IPS-NIHi11 (cell line): Measurements from ENCODE around the gene ZNF865.

Experiments used
- DNase-seq: peaks from one replicate; pipeline ENCODE4 v3.0.0; 2012; ENCODE audit warnings: mixed read lengths, low spot score

The ZNF865 gene

GRCh38 chr19:55623561-55623960, 18.1 kb downstream of the ZNF865 start:
- DNase-seq, result no peak

GRCh38 chr19:55624109-55625003, 18.9 kb downstream of the ZNF865 start, which contains the start of gene ZNF784:
ZNF784 (minus strand) TSS chr19:55624566; CDS start chr19:55624561, 5 bp downstream.
- DNase-seq, result peak; percentile 93

- DNase-seq, result no peak
These were observed 19.5 kb downstream of the ZNF865 start for GRCh38 chr19:55625004-55625326.

- DNase-seq, result no peak
These were observed 20.9 kb downstream of the ZNF865 start for GRCh38 chr19:55626350-55626749.

GRCh38 chr19:55632463-55632834, 27.0 kb downstream of the ZNF865 start:
- peak; percentile 54 for DNase-seq

GRCh38 chr19:55633861-55634260, 28.4 kb downstream of the ZNF865 start:
- DNase-seq, result no peak

GRCh38 chr19:55635334-55635717, 29.9 kb downstream of the ZNF865 start:
- no peak for DNase-seq

GRCh38 chr19:55635856-55636440, 30.5 kb downstream of the ZNF865 start:
- DNase-seq, result no peak

- no peak for DNase-seq
These were observed 31.3 kb downstream of the ZNF865 start for GRCh38 chr19:55636723-55637122.

GRCh38 chr19:55637534-55637933, 32.1 kb downstream of the ZNF865 start:
- no peak for DNase-seq

GRCh38 chr19:55638864-55639359, 33.5 kb downstream of the ZNF865 start:
- no peak for DNase-seq

- no peak for DNase-seq
These were observed 34.7 kb downstream of the ZNF865 start for GRCh38 chr19:55640043-55640576.

GRCh38 chr19:55640577-55641425, 35.4 kb downstream of the ZNF865 start, which contains the start of gene ZNF580:
ZNF580 (plus strand) TSS chr19:55641002; CDS start chr19:55642509, 1,507 bp downstream.
- DNase-seq, result peak; percentile 84

GRCh38 chr19:55641426-55642152, 36.1 kb downstream of the ZNF865 start:
- DNase-seq, result no peak

- DNase-seq, result no peak
These were observed 36.9 kb downstream of the ZNF865 start for GRCh38 chr19:55642153-55643002.

GRCh38 chr19:55643003-55643886, 37.8 kb downstream of the ZNF865 start, which contains the start of gene ZNF581:
ZNF581 (plus strand) TSS chr19:55643649; CDS start chr19:55644572, 923 bp downstream.
- DNase-seq, result peak; percentile 75

- DNase-seq, result no peak
These were observed 38.4 kb downstream of the ZNF865 start for GRCh38 chr19:55643887-55644176.

- no peak for DNase-seq
These were observed 38.9 kb downstream of the ZNF865 start for GRCh38 chr19:55644191-55644833.
